ENCODE data around the gene IL9.

DNA sequence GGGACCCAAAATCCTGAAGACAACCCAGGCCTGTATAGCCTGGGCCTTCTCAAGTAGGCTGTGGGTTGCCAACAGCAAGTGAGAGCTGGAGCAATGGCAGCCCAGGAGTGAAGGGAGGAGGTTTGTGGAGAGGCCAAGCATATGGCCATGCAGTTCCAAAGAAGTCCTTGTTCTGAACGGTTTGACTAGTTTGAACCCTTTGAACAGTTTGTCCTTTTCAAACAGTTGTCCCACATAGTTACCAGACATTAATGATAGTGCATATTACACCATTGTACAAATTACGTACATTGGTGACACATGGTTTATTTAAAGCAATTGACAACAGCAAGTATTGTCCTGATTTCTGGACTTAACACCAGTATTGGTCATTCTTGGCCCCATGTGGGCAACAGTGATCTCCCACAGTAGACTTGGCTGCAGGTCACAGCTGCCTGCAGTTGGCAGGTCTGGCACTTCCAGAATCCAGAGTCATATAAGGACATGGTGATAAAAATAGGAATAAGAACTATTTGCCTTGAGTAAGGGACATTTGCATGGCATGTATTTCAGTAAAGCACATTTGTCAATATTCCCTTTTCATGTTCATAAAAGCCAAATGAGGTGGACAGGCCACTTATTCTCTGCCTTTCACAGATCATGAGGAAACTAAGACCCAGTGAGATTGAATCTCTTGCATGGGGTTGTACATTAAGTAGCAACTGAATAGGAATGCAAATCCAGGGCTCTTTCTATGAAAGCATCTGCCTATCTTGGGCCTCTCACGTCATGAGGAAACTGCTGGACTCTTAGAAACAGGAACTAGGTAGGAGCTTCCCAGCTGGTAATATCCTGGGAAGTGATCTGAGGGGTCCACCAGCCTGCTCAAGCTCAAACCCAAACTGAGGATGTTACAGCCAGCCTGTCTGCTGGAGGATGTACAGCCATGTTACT lies 30.9 kb downstream of the IL9 start:
- TF ChIP-seq, protein P1, sequence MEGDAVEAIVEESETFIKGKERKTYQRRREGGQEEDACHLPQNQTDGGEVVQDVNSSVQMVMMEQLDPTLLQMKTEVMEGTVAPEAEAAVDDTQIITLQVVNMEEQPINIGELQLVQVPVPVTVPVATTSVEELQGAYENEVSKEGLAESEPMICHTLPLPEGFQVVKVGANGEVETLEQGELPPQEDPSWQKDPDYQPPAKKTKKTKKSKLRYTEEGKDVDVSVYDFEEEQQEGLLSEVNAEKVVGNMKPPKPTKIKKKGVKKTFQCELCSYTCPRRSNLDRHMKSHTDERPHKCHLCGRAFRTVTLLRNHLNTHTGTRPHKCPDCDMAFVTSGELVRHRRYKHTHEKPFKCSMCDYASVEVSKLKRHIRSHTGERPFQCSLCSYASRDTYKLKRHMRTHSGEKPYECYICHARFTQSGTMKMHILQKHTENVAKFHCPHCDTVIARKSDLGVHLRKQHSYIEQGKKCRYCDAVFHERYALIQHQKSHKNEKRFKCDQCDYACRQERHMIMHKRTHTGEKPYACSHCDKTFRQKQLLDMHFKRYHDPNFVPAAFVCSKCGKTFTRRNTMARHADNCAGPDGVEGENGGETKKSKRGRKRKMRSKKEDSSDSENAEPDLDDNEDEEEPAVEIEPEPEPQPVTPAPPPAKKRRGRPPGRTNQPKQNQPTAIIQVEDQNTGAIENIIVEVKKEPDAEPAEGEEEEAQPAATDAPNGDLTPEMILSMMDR (conservative IDR thresholded peaks at IDR 0.05) = no peak
- TF ChIP-seq ZFX (IDR thresholded peaks at IDR 0.05) = no peak

Data from C4-2B (cell line).